ENCODE measurements around the gene TRIML2.

TRIML2 gene

GRCh38 chr4:188139141-188139540 is 29.7 kb upstream of the TRIML2 start, which contains the start of gene TRIML1:
TRIML1 (plus strand) TSS chr4:188139441; CDS start chr4:188139559, 118 bp downstream.
- H3K9me2 ChIP-seq (ENCODE audit: low read depth, low read length), result no peaks in the 10 kb centered on the region
- no peaks in the 10 kb centered on the region for H3F3A ChIP-seq (ENCODE audit: insufficient read depth, low read length)
- H3K79me2 ChIP-seq (ENCODE audit: insufficient read depth, low read length), result no peaks in the 10 kb centered on the region
- no peak within 1 kb of the TSS for H3K27ac ChIP-seq (ENCODE audit: low read depth, low read length, poor library complexity, severe bottlenecking)
- H2AFZ ChIP-seq (ENCODE audit: low read length), result no peak within 1 kb of the TSS
- no peaks in the 10 kb centered on the region for H3K36me3 ChIP-seq (ENCODE audit: insufficient read depth, low read length)
- no peaks in the 10 kb centered on the region for H3K9me3 ChIP-seq (ENCODE audit: low read length)
- H3K9ac ChIP-seq (ENCODE audit: low read length), result no peak within 1 kb of the TSS
- no peak within 1 kb of the TSS for H3K4me3 ChIP-seq (ENCODE audit: low read depth, low read length, poor library complexity, severe bottlenecking)
- H3K4me2 ChIP-seq (ENCODE audit: low read length), result no peak within 1 kb of the TSS
- H4K20me1 ChIP-seq (ENCODE audit: insufficient read depth, low read length), result no peaks in the 10 kb centered on the region
- no peak for TF ChIP-seq EZH2 (IDR thresholded peaks at IDR 0.05; ENCODE audit: borderline replicate concordance, low read length)
- TF ChIP-seq, protein P1, sequence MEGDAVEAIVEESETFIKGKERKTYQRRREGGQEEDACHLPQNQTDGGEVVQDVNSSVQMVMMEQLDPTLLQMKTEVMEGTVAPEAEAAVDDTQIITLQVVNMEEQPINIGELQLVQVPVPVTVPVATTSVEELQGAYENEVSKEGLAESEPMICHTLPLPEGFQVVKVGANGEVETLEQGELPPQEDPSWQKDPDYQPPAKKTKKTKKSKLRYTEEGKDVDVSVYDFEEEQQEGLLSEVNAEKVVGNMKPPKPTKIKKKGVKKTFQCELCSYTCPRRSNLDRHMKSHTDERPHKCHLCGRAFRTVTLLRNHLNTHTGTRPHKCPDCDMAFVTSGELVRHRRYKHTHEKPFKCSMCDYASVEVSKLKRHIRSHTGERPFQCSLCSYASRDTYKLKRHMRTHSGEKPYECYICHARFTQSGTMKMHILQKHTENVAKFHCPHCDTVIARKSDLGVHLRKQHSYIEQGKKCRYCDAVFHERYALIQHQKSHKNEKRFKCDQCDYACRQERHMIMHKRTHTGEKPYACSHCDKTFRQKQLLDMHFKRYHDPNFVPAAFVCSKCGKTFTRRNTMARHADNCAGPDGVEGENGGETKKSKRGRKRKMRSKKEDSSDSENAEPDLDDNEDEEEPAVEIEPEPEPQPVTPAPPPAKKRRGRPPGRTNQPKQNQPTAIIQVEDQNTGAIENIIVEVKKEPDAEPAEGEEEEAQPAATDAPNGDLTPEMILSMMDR (IDR thresholded peaks at IDR 0.05; ENCODE audit: low read length), result no peak
- H3K4me1 ChIP-seq (ENCODE audit: insufficient read depth, low read length, severe bottlenecking), result no peaks in the 10 kb centered on the region
- H3K27me3 ChIP-seq (ENCODE audit: insufficient read depth, low read length), result no peaks in the 10 kb centered on the region

DNA sequence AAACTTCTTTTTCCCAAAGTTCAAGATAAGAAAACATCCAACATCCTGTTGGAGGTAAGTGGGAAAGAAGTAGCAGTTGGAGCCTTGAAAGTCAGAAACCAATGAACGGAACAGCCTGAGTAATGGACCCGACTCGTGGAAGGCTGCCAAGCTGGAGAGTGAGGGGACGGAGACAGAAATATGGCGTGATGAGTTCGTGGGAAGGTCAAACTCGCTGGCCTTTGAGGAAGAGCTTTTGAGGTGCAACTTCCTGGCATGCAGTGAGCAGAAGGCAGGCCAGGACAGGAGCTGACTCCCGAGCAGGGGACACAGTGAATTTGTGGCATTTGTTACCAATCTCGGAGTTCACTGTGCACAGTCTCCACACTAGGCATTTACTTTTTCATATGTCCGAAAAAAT is 28.8 kb upstream of the TRIML2 start:
- Histone ChIP-seq H3K9me2 (ENCODE audit: low read depth, low read length) (no peaks in the 10 kb centered on the region), H3K9me3 (ENCODE audit: low read length) (no peaks in the 10 kb centered on the region)

GRCh38 chr4:188132232-188132631 is 22.8 kb upstream of the TRIML2 start:
- H3K79me2 ChIP-seq (ENCODE audit: insufficient read depth, low read length), result no peaks in the 10 kb centered on the region
- no peaks in the 10 kb centered on the region for H3K4me1 ChIP-seq (ENCODE audit: insufficient read depth, low read length, severe bottlenecking)
- H3K4me3 ChIP-seq (ENCODE audit: low read depth, low read length, poor library complexity, severe bottlenecking), result no peak overlapping the region
- no peaks in the 10 kb centered on the region for H3K9me2 ChIP-seq (ENCODE audit: low read depth, low read length)
- H2AFZ ChIP-seq (ENCODE audit: low read length), result no peak overlapping the region
- no peaks in the 10 kb centered on the region for H3K36me3 ChIP-seq (ENCODE audit: insufficient read depth, low read length)
- H3K27ac ChIP-seq (ENCODE audit: low read depth, low read length, poor library complexity, severe bottlenecking), result no peak overlapping the region
- no peaks in the 10 kb centered on the region for H3K9me3 ChIP-seq (ENCODE audit: low read length)
- no peaks in the 10 kb centered on the region for H4K20me1 ChIP-seq (ENCODE audit: insufficient read depth, low read length)
- TF ChIP-seq EZH2 (IDR thresholded peaks at IDR 0.05; ENCODE audit: borderline replicate concordance, low read length), result no peak
- TF ChIP-seq, protein P1 (IDR thresholded peaks at IDR 0.05; ENCODE audit: low read length), result no peak
- H3F3A ChIP-seq (ENCODE audit: insufficient read depth, low read length), result no peaks in the 10 kb centered on the region
- no peak overlapping the region for H3K9ac ChIP-seq (ENCODE audit: low read length)
- no peaks in the 10 kb centered on the region for H3K27me3 ChIP-seq (ENCODE audit: insufficient read depth, low read length)
- H3K4me2 ChIP-seq (ENCODE audit: low read length), result no peak overlapping the region

More for the DNA sequence above, 28.8 kb upstream of the TRIML2 start:
- H3K79me2 ChIP-seq (ENCODE audit: insufficient read depth, low read length), result no peaks in the 10 kb centered on the region
- no peaks in the 10 kb centered on the region for H3K4me1 ChIP-seq (ENCODE audit: insufficient read depth, low read length, severe bottlenecking)
- H3K27ac ChIP-seq (ENCODE audit: low read depth, low read length, poor library complexity, severe bottlenecking), result no peak overlapping the region
- H3K36me3 ChIP-seq (ENCODE audit: insufficient read depth, low read length), result no peaks in the 10 kb centered on the region
- no peaks in the 10 kb centered on the region for H3F3A ChIP-seq (ENCODE audit: insufficient read depth, low read length)
- no peaks in the 10 kb centered on the region for H3K27me3 ChIP-seq (ENCODE audit: insufficient read depth, low read length)
- no peak overlapping the region for H3K4me2 ChIP-seq (ENCODE audit: low read length)
- no peaks in the 10 kb centered on the region for H4K20me1 ChIP-seq (ENCODE audit: insufficient read depth, low read length)
- H2AFZ ChIP-seq (ENCODE audit: low read length), result no peak overlapping the region
- TF ChIP-seq EZH2 (IDR thresholded peaks at IDR 0.05; ENCODE audit: borderline replicate concordance, low read length), result no peak
- TF ChIP-seq, protein P1 (IDR thresholded peaks at IDR 0.05; ENCODE audit: low read length), result no peak
- no peak overlapping the region for H3K9ac ChIP-seq (ENCODE audit: low read length)
- no peak overlapping the region for H3K4me3 ChIP-seq (ENCODE audit: low read depth, low read length, poor library complexity, severe bottlenecking)

Data from OCI-LY1 (cell line).